Glutamatergic neuron (in vitro differentiated cells): Measurements from ENCODE around the gene SERBP1. TPM values are rescaled to one million over a fixed set of nuclear protein-coding genes. Genes with fewer than 3 reads are reported as not detected.

Experiments used
- DNase-seq: peaks from one replicate; pipeline ENCODE4 v3.0.0; 2022
- H3K27ac Mint-ChIP-seq: one replicate; pipeline ENCODE4 v1.8.0; 2020; ENCODE audit warnings: mild to moderate bottlenecking, mixed read lengths, inconsistent platforms; ENCODE audit not compliant: unreplicated experiment
- H3K27me3 Mint-ChIP-seq: one replicate; pipeline ENCODE4 v1.8.0; 2020; ENCODE audit warnings: mild to moderate bottlenecking, moderate library complexity, mixed read lengths, inconsistent platforms; ENCODE audit not compliant: unreplicated experiment
- H3K36me3 Mint-ChIP-seq: one replicate; pipeline ENCODE4 v1.8.0; 2020; ENCODE audit warnings: mild to moderate bottlenecking, mixed read lengths, inconsistent platforms; ENCODE audit not compliant: unreplicated experiment
- H3K4me1 Mint-ChIP-seq: one replicate; pipeline ENCODE4 v1.8.0; 2020; ENCODE audit warnings: mild to moderate bottlenecking, low read depth, mixed read lengths, inconsistent platforms; ENCODE audit not compliant: unreplicated experiment
- H3K4me3 Mint-ChIP-seq: one replicate; pipeline ENCODE4 v1.8.0; 2020; ENCODE audit warnings: mild to moderate bottlenecking, mixed read lengths, inconsistent platforms; ENCODE audit not compliant: unreplicated experiment
- H3K9me3 Mint-ChIP-seq: one replicate; pipeline ENCODE4 v1.8.0; 2020; ENCODE audit warnings: mild to moderate bottlenecking, moderate library complexity, mixed read lengths, inconsistent platforms; ENCODE audit not compliant: unreplicated experiment
- total RNA-seq: library from RNA; stranded (reverse); fragmentation: NEBNext Ultra II Directional; extraction: Animal tissue kit (Norgen Biotek cat#: 25700); gene quantifications from one replicate; pipeline ENCODE4 v1.2.1, GENCODE V29; 2021; ENCODE audit not compliant: unreplicated experiment
- TF ChIP-seq, protein P1 (sequence below): fragments of 200-600 bp; sonication (generic); IDR thresholded peaks from one replicate; pipeline ENCODE4 v1.5.0; 2021; ENCODE audit not compliant: partially characterized antibody, unreplicated experiment

Gene SERBP1
- total RNA-seq, 1 donor from 2014 or later, result 159 TPM

DNA sequence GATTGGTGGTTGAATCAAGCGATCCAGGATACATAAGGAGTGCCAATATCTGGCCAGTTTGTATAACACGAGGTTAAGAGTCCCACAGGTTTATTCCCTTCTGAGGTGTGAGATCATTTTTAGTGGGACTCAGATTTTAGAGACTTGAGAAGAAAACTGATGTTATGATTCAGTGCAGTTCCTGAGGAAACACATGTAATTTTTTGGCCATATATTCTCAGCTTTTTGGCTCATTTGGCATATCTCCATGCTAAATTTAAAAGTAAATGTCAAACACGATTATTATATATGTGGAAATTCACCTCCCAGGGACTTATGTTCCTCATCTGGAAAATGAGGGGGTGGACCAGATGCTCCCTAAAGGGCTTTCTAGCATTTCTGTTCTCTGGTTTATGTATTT is 39.2 kb upstream of the SERBP1 start:
- TF ChIP-seq, protein P1, sequence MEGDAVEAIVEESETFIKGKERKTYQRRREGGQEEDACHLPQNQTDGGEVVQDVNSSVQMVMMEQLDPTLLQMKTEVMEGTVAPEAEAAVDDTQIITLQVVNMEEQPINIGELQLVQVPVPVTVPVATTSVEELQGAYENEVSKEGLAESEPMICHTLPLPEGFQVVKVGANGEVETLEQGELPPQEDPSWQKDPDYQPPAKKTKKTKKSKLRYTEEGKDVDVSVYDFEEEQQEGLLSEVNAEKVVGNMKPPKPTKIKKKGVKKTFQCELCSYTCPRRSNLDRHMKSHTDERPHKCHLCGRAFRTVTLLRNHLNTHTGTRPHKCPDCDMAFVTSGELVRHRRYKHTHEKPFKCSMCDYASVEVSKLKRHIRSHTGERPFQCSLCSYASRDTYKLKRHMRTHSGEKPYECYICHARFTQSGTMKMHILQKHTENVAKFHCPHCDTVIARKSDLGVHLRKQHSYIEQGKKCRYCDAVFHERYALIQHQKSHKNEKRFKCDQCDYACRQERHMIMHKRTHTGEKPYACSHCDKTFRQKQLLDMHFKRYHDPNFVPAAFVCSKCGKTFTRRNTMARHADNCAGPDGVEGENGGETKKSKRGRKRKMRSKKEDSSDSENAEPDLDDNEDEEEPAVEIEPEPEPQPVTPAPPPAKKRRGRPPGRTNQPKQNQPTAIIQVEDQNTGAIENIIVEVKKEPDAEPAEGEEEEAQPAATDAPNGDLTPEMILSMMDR, result no peak
- H3K4me1 Mint-ChIP-seq, result no peaks in the 10 kb centered on the region
- DNase-seq, result no peak
- H3K4me3 Mint-ChIP-seq, result no peak overlapping the region
- peaks cover 4% of the 10 kb centered on the region for H3K36me3 Mint-ChIP-seq
- H3K9me3 Mint-ChIP-seq, result peaks cover 2% of the 10 kb centered on the region
- peaks cover 2% of the 10 kb centered on the region for H3K27me3 Mint-ChIP-seq
- no peak overlapping the region for H3K27ac Mint-ChIP-seq

DNA sequence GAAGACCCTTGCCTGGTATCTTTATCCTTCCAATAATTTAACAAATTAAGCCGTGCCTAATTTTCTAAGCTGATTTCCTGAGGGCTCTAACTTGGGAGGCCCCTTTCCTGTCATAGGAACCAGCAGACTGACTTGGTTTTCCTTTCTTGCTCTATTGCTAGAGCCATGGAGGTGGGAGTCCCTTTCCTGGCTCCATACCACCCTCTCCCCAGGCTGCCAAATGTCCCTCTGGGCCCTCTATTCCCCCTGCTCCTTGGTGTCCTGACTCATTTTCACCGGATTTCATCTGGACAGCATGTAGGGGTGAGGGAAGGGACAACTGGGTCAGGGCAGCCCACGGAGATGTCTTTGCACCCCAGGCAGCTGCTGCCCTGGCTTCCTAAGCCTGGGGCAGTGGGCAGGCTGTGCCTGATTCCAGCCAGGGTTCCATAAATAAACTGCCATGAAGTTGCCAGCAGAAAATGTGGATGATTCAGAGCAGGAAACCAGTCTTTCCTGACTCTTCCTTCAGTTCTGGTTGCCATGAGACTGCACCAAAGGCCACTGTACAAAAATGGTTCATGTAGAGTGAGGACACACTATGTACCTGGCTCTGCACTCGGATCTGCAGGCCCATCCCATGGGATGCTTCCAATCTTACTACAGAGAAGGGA is 38.0 kb upstream of the SERBP1 start:
- no peak for DNase-seq
- Mint-ChIP-seq H3K9me3 (peaks cover 2% of the 10 kb centered on the region), H3K4me1 (no peaks in the 10 kb centered on the region)

DNA sequence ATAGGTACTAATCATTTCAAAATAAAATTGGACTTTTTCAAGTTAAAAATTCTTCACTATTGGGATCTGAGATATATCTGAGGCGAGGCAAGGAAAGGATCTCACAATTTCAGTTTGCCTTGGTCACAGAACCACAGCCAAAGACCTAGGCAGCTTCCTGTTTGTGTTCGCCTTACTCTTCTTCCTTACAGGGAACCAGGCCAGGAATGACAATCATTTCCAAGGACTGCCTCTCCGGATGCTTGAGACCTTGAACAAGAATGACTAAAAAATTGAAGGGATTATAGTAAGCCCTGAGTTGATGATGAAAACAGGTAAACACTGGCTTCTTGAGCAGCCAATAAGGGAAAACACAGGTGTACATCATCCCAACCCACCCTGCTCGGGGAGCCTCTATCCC is 35.2 kb upstream of the SERBP1 start:
- H3K9me3 Mint-ChIP-seq, result no peaks in the 10 kb centered on the region
- H3K27ac Mint-ChIP-seq, result no peak overlapping the region
- H3K36me3 Mint-ChIP-seq, result peaks cover 4% of the 10 kb centered on the region
- TF ChIP-seq, protein P1, result no peak
- H3K4me3 Mint-ChIP-seq, result no peak overlapping the region
- no peak for DNase-seq
- no peaks in the 10 kb centered on the region for H3K4me1 Mint-ChIP-seq
- no peaks in the 10 kb centered on the region for H3K27me3 Mint-ChIP-seq

More for the DNA sequence above, 38.0 kb upstream of the SERBP1 start:
- Mint-ChIP-seq H3K36me3 (peaks cover 4% of the 10 kb centered on the region), H3K4me3 (no peak overlapping the region), H3K27ac (no peak overlapping the region), H3K27me3 (no peaks in the 10 kb centered on the region)
- TF ChIP-seq, protein P1, result no peak

DNA sequence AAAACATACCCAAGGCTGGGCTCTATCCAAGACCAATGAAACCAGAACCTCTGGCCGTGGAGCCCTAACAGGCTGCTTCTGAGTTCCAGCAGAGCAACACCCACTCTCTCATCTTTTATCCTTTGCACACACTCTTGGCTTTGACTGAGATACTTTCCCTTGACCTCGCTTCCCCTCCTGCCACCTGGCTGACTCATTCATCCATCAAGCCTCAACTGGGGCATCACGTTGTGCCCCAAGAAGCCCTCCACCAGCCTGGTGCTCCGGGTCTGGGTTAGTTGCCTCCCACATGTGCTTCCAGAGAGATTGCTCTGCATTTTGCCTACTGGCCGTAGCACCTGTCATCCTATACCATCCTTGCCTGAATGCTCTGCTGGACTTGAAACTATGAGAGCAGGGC is 34.5 kb upstream of the SERBP1 start:
- Mint-ChIP-seq H3K4me1 (no peaks in the 10 kb centered on the region), H3K36me3 (peaks cover 4% of the 10 kb centered on the region), H3K9me3 (no peaks in the 10 kb centered on the region), H3K27ac (no peak overlapping the region), H3K4me3 (no peak overlapping the region), H3K27me3 (no peaks in the 10 kb centered on the region)
- no peak for DNase-seq
- TF ChIP-seq, protein P1, result no peak

DNA sequence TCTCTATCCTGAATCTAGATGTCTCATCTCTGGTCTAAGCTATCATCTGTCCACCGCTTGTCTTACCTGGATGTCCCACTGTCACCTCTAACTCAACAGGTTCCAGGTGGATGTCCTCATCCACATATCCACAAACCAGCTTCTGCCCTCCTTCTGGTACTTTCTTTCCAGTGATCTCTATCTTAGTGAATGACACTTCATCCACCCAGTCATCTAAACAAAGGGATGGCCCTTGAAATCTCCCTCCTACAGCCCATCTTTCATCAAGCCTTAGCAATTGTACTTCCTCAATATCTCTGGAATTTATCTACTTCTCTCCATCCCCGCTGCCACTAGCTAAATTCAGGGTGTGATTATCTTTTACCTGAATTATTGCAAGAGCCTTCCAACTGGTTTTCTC is 33.9 kb upstream of the SERBP1 start:
- TF ChIP-seq, protein P1, result no peak
- H3K4me1 Mint-ChIP-seq, result no peaks in the 10 kb centered on the region
- H3K27ac Mint-ChIP-seq, result no peak overlapping the region
- H3K4me3 Mint-ChIP-seq, result no peak overlapping the region
- no peaks in the 10 kb centered on the region for H3K27me3 Mint-ChIP-seq
- no peaks in the 10 kb centered on the region for H3K9me3 Mint-ChIP-seq
- peaks cover 4% of the 10 kb centered on the region for H3K36me3 Mint-ChIP-seq
- no peak for DNase-seq
